MG63 (cell line): Measurements from ENCODE around the gene UTP18. TPM values are rescaled to one million over a fixed set of nuclear protein-coding genes. Genes with fewer than 3 reads are reported as not detected.

Experiments
- total RNA-seq: library from RNA; depleted of rRNA; stranded (reverse); fragments of >200 nt; shearing (Covaris generic); gene quantifications from 2 replicates; pipeline ENCODE4 v1.2.3, GENCODE V29; 2014; ENCODE audit warnings: low replicate concordance; rRNA removed

UTP18 gene
- total RNA-seq, 1 experiment from 2014 or later, result 113 TPM

Other genes with a start within 250 kb of the UTP18 start
- 53.8 and 65.5 TPM in 2 replicates for gene SPAG9, start 139.7 kb upstream of the UTP18 start, total RNA-seq
- gene NME1, start 107.0 kb upstream of the UTP18 start, total RNA-seq, result 786 and 881 TPM in 2 replicates
- gene NME2, start 94.1 kb upstream of the UTP18 start, total RNA-seq, result 1,130 and 1,229 TPM in 2 replicates
- 4.8 and 8.9 TPM in 2 replicates for gene MBTD1, start 497 bp upstream of the UTP18 start, total RNA-seq